ENCODE results near the gene EPB41L4A.

DNA sequence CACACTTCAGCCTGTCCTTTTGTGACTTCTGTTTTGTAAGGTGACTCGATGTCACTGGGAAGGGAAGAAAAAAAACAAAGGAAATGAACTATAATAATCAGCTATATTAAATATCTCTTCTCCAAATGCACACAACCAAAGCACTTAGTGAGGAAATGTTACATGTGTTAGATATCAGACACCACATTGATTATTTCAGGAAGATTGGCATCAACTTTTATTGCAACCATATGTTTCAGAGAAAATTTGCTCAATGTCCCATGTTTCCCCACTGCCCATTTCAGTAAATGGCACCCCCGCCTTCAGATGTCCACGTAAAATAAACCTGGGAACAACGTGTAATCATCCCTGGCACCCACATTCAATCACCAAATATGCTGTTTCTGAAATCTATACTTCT lies 151.8 kb downstream of the EPB41L4A start:
- TF ChIP-seq, protein P1, sequence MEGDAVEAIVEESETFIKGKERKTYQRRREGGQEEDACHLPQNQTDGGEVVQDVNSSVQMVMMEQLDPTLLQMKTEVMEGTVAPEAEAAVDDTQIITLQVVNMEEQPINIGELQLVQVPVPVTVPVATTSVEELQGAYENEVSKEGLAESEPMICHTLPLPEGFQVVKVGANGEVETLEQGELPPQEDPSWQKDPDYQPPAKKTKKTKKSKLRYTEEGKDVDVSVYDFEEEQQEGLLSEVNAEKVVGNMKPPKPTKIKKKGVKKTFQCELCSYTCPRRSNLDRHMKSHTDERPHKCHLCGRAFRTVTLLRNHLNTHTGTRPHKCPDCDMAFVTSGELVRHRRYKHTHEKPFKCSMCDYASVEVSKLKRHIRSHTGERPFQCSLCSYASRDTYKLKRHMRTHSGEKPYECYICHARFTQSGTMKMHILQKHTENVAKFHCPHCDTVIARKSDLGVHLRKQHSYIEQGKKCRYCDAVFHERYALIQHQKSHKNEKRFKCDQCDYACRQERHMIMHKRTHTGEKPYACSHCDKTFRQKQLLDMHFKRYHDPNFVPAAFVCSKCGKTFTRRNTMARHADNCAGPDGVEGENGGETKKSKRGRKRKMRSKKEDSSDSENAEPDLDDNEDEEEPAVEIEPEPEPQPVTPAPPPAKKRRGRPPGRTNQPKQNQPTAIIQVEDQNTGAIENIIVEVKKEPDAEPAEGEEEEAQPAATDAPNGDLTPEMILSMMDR (IDR thresholded peaks at IDR 0.05) = no peak
- TF ChIP-seq POLR2A (IDR thresholded peaks at IDR 0.05) = no peak

Data from body of pancreas (tissue), 4 donors.